ENCODE data around the gene LMOD2.

Gene LMOD2

DNA sequence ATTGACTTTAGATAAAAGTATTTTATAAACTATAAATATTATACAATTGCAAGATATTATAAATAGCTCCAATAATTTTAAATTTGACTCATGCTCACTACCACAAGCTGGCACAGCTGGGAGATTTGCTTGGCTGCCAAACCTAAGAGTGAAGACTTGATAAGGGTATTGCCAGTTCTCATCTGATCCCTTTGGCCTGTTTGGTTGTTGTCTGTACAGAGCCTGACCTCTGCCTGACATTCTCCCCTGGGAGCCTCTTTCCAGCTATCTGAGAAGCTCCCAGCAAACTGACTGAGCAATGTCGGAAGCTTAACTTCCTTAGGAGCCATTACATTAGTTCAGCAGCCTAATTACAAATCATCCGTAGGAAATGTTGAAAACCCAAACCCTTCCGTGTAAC, 10.2 kb upstream of the LMOD2 start:
- TF ChIP-seq, protein P1, sequence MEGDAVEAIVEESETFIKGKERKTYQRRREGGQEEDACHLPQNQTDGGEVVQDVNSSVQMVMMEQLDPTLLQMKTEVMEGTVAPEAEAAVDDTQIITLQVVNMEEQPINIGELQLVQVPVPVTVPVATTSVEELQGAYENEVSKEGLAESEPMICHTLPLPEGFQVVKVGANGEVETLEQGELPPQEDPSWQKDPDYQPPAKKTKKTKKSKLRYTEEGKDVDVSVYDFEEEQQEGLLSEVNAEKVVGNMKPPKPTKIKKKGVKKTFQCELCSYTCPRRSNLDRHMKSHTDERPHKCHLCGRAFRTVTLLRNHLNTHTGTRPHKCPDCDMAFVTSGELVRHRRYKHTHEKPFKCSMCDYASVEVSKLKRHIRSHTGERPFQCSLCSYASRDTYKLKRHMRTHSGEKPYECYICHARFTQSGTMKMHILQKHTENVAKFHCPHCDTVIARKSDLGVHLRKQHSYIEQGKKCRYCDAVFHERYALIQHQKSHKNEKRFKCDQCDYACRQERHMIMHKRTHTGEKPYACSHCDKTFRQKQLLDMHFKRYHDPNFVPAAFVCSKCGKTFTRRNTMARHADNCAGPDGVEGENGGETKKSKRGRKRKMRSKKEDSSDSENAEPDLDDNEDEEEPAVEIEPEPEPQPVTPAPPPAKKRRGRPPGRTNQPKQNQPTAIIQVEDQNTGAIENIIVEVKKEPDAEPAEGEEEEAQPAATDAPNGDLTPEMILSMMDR (IDR thresholded peaks at IDR 0.05; ENCODE audit: insufficient read depth, low read length, missing control alignments): no peak
- H3K4me3 ChIP-seq (ENCODE audit: low read depth, low read length): no peak overlapping the region
- CTCF ChIA-PET: interaction anchor here (0.8 to 2.0 kb wide), 3 partner anchors 9 to 29 kb away, joined by 3 to 9 read pairs (median 4); no protein-coding TSS in a partner anchor
- DNase-seq (ENCODE audit: low read depth, low spot score): no peak
- POLR2A ChIA-PET: no interaction called here

GRCh38 chr7:123647106-123647730, 8.4 kb upstream of the LMOD2 start:
- CTCF ChIA-PET: interaction anchor here (1.0 to 1.3 kb wide), 2 partner anchors 10 to 14 kb away, joined by 3 to 5 read pairs; no protein-coding TSS in a partner anchor
- TF ChIP-seq, protein P1 (IDR thresholded peaks at IDR 0.05; ENCODE audit: insufficient read depth, low read length, missing control alignments): no peak
- DNase-seq (ENCODE audit: low read depth, low spot score): no peak
- H3K4me3 ChIP-seq (ENCODE audit: low read depth, low read length): no peak overlapping the region
- POLR2A ChIA-PET: no interaction called here

DNA sequence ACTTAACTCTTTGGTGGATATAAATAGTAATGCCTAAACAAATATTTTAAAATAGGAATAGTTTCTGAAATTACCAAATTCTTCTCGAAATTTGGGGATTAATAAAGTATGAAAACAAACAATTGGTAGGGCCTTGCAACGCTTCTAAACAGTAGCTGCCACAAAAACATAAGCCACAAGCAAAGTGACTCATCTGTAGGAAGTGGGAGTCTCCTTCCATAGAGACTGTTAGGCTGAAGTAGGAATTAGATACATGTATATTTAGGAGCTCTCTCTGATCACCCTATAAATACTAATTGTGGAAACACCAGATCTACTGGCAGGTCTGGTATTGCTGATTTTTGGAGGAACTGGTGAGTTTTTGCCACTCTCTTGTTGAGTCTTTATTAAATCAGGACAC, 5.7 kb upstream of the LMOD2 start:
- no peak for DNase-seq (ENCODE audit: low read depth, low spot score)
- no peak overlapping the region for H3K4me3 ChIP-seq (ENCODE audit: low read depth, low read length)
- POLR2A ChIA-PET: no interaction called here
- CTCF ChIA-PET: interaction anchor here (0.7 to 1.1 kb wide), 2 partner anchors 14 to 51 kb away, joined by 3 to 5 read pairs; no protein-coding TSS in a partner anchor
- TF ChIP-seq, protein P1 (IDR thresholded peaks at IDR 0.05; ENCODE audit: insufficient read depth, low read length, missing control alignments): no peak

DNA sequence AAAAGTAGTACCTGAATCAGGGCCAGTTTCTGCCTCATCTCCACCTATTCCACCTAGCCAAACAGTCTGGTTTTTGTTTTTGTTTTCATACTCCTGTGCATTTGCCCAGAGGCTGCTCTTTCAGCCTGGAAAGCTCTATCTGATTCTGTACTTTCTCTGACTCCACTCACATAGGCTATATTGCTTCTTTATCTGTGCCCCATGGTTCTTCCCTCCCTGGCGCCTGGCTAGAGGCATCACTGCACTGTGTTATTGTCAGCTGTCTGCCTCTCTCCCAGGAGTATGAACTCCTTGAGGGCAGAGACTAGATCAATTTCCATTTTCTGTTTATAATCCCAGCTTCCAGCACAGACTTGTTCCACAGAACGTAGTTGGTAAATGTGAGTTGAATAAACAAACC, 5.1 kb upstream of the LMOD2 start:
- CTCF ChIA-PET: interaction anchor here (1.1 kb wide), 1 partner anchor 15 kb away, joined by 5 read pairs; no protein-coding TSS in a partner anchor
- TF ChIP-seq, protein P1 (IDR thresholded peaks at IDR 0.05; ENCODE audit: insufficient read depth, low read length, missing control alignments): no peak
- POLR2A ChIA-PET: no interaction called here
- DNase-seq (ENCODE audit: low read depth, low spot score): no peak
- H3K4me3 ChIP-seq (ENCODE audit: low read depth, low read length): no peak overlapping the region

- TF ChIP-seq, protein P1 (IDR thresholded peaks at IDR 0.05; ENCODE audit: insufficient read depth, low read length, missing control alignments): no peak
- POLR2A ChIA-PET: no interaction called here
- H3K4me3 ChIP-seq (ENCODE audit: low read depth, low read length): no peak overlapping the region
- CTCF ChIA-PET: interaction anchor here (0.9 to 1.0 kb wide), 2 partner anchors 16 to 30 kb away, joined by 3 read pairs; no protein-coding TSS in a partner anchor
- no peak for DNase-seq (ENCODE audit: low read depth, low spot score)
Observed at GRCh38 chr7:123652406-123652805, 3.3 kb upstream of the LMOD2 start.

GRCh38 chr7:123653162-123653561, 2.5 kb upstream of the LMOD2 start:
- TF ChIP-seq, protein P1 (IDR thresholded peaks at IDR 0.05; ENCODE audit: insufficient read depth, low read length, missing control alignments): no peak
- POLR2A ChIA-PET: no interaction called here
- CTCF ChIA-PET: interaction anchor here (0.9 kb wide), 1 partner anchor 16 kb away, joined by 3 read pairs; no protein-coding TSS in a partner anchor
- H3K4me3 ChIP-seq (ENCODE audit: low read depth, low read length): no peak overlapping the region
- DNase-seq (ENCODE audit: low read depth, low spot score): no peak

All from AG04449 (cell line).